Suprapubic skin (tissue), 4 donors: ENCODE results near the gene MAP2K2. TPM values are rescaled to one million over a fixed set of nuclear protein-coding genes. Genes with fewer than 3 reads are reported as not detected.

ENCODE experiments used
- DNase-seq, 2 donors: peaks; one replicate each; pipeline ENCODE4 v3.0.0-alpha.2; 2019; ENCODE audit warnings: low spot score in 2 of 2
- H3K27ac ChIP-seq: fragments of 200-600 bp; sonication (generic); one replicate; pipeline ENCODE4 v1.5.1; 2019
- H3K27me3 ChIP-seq: fragments of 200-600 bp; sonication (generic); one replicate; pipeline ENCODE4 v1.5.1; 2019
- H3K36me3 ChIP-seq: fragments of 200-600 bp; sonication (generic); one replicate; pipeline ENCODE4 v1.5.1; 2019
- H3K4me1 ChIP-seq: fragments of 200-600 bp; sonication (generic); one replicate; pipeline ENCODE4 v1.5.1; 2019
- H3K4me3 ChIP-seq: fragments of 200-600 bp; sonication (generic); one replicate; pipeline ENCODE4 v1.5.1; 2019; ENCODE audit warnings: mild to moderate bottlenecking
- H3K9me3 ChIP-seq: fragments of 200-600 bp; sonication (generic); one replicate; pipeline ENCODE4 v1.5.1; 2019
- EP300 ChIP-seq: sonication (generic); formaldehyde crosslinking; IDR thresholded peaks from one replicate; pipeline ENCODE4 v1.6.1; 2017; ENCODE audit warnings: antibody characterized with exemption
- POLR2A ChIP-seq, 2 donors: fragments of 450-650 bp; IDR thresholded peaks; one replicate each; pipeline ENCODE4 v1.6.1; 2017; ENCODE audit warnings: antibody characterized with exemption in 2 of 2, mild to moderate bottlenecking in 2 of 2, moderate library complexity in 2 of 2
- POLR2AphosphoS5 ChIP-seq, 3 donors: sonication (generic); formaldehyde crosslinking; IDR thresholded peaks; one replicate each; pipeline ENCODE4 v1.6.1; 2017; ENCODE audit warnings: antibody characterized with exemption in 3 of 3
- WGBS: methylation state at CpG from one replicate; pipeline ENCODE4 v1.1.5; 2018; 5-methylcytosine and 5-hydroxymethylcytosine counted together
- total RNA-seq, 4 donors: library from RNA; depleted of rRNA; stranded (reverse); fragments of >200 nt; gene quantifications; one replicate each; pipeline ENCODE4 v1.1.0, GENCODE V29; 2016
- TF ChIP-seq, protein P1 (sequence below), 2 donors: fragments of 200-600 bp in 1 of 2; fragments of 450-650 bp in 1 of 2; sonication (generic) in 1 of 2; IDR thresholded peaks; one replicate each; pipeline ENCODE4 v1.5.1; 2016 to 2019; ENCODE audit warnings: antibody characterized with exemption in 2 of 2, mild to moderate bottlenecking in 1 of 2, moderate library complexity in 1 of 2

Gene MAP2K2
- total RNA-seq, 4 donors from 2014 or later, result 88.0 to 103 (median 95.0) TPM

GRCh38 chr19:4096049-4096892 lies 27.7 kb downstream of the MAP2K2 start:
- H3K4me3 ChIP-seq, result no peak overlapping the region
- H3K27me3 ChIP-seq, result no peaks in the 10 kb centered on the region
- H3K9me3 ChIP-seq, result no peaks in the 10 kb centered on the region
- no peak overlapping the region for H3K27ac ChIP-seq
- no peak for DNase-seq
- 67% methylated on average over 19 of the region's 31 CpGs for WGBS
- peaks cover 66% of the 10 kb centered on the region for H3K36me3 ChIP-seq
- peaks cover 15% of the 10 kb centered on the region for H3K4me1 ChIP-seq
- no peak for TF ChIP-seq POLR2AphosphoS5 (IDR thresholded peaks at IDR 0.05)
- no peak for TF ChIP-seq EP300
- TF ChIP-seq, protein P1, sequence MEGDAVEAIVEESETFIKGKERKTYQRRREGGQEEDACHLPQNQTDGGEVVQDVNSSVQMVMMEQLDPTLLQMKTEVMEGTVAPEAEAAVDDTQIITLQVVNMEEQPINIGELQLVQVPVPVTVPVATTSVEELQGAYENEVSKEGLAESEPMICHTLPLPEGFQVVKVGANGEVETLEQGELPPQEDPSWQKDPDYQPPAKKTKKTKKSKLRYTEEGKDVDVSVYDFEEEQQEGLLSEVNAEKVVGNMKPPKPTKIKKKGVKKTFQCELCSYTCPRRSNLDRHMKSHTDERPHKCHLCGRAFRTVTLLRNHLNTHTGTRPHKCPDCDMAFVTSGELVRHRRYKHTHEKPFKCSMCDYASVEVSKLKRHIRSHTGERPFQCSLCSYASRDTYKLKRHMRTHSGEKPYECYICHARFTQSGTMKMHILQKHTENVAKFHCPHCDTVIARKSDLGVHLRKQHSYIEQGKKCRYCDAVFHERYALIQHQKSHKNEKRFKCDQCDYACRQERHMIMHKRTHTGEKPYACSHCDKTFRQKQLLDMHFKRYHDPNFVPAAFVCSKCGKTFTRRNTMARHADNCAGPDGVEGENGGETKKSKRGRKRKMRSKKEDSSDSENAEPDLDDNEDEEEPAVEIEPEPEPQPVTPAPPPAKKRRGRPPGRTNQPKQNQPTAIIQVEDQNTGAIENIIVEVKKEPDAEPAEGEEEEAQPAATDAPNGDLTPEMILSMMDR (IDR thresholded peaks at IDR 0.05), result no peak
- no peak for TF ChIP-seq POLR2A (IDR thresholded peaks at IDR 0.05)

DNA sequence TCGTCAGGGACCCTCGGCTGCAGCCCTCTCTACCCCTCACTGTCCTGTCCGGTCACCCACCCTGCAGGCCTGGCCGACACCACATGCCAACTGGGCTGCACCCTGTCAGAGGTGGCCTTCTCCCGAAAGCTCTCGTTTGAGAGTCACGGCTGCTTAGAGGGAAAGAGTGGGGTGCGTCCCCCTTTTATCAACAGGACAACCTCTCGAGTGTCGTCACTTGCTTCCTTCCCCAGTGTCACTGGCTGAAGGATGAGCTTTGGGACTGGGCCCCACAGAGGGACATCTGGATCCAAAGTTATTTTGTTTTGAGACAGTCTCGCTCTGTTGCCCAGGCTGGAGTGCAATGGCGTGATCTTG lies 28.5 kb downstream of the MAP2K2 start:
- H3K27me3 ChIP-seq, result no peaks in the 10 kb centered on the region
- H3K27ac ChIP-seq, result no peak overlapping the region
- H3K9me3 ChIP-seq, result no peaks in the 10 kb centered on the region
- TF ChIP-seq, protein P1 (IDR thresholded peaks at IDR 0.05), result no peak
- TF ChIP-seq POLR2A (IDR thresholded peaks at IDR 0.05) (no peak), POLR2AphosphoS5 (IDR thresholded peaks at IDR 0.05) (no peak), EP300 (no peak)
- H3K4me3 ChIP-seq, result no peak overlapping the region
- peaks cover 15% of the 10 kb centered on the region for H3K4me1 ChIP-seq
- peaks cover 64% of the 10 kb centered on the region for H3K36me3 ChIP-seq
- DNase-seq, result no peak
- WGBS, result 66% methylated on average over 7 of the region's 12 CpGs

DNA sequence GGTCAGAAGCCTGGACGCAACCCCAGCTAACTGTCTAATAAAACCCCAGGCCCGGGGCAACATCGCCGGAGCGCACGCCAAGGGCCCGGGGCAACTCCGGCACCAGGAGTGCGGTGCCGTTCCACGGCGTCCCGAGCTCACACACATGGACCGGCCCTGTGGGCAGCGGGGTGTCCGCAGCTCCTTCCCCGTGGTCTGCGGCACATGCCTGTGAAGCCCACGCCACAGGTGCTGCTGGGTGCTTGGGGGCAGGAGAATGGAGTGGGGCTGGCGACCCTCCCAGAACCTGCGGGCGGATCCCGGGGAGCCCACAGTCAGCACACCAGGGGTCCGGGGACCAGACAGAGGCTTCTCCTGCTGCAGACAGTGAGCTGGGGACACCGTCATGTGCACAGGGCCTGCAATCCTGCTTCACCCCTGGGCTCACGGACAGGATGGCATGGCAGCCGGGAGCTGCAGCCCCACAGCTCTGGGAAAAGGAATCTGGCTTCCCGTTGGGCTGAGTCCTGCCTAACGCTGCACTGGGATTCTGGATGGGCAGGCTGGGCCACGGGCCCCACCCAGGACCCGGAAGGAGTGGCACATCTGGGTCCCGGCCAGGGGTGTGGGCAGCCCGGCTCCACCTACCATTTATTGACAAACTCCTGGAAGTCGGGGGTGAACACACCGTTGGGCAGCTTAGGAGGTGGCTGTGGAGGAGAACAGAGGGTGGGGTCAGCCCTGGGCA lies 29.0 kb downstream of the MAP2K2 start:
- no peak overlapping the region for H3K4me3 ChIP-seq
- H3K27ac ChIP-seq, result no peak overlapping the region
- peaks cover 65% of the 10 kb centered on the region for H3K36me3 ChIP-seq
- H3K9me3 ChIP-seq, result no peaks in the 10 kb centered on the region
- no peak for DNase-seq
- 23% methylated on average over 8 of the region's 35 CpGs for WGBS
- H3K4me1 ChIP-seq, result peaks cover 15% of the 10 kb centered on the region
- no peaks in the 10 kb centered on the region for H3K27me3 ChIP-seq
- TF ChIP-seq POLR2AphosphoS5 (IDR thresholded peaks at IDR 0.05) (no peak), EP300 (no peak), POLR2A (IDR thresholded peaks at IDR 0.05) (no peak)
- TF ChIP-seq, protein P1 (IDR thresholded peaks at IDR 0.05), result no peak

DNA sequence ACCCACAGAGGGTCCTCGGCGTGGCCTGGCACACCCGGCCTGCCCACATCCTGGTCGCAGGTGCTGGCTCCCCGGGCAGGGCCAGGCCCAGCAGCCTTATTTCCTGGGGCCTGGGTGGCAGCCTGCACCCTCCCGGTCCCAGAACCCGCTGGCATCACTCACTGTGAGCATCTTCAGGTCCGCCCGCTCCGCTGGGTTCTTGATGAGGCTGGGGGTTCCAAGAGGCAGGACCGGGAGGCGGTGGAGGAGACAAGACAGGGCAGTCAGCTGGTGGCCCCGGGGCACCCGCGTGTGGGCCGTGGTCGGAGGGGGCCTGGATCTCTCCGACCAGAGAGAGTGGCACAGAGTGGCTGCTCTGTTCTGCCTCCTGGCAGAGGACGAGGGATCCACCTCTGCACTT lies 29.6 kb downstream of the MAP2K2 start:
- Histone ChIP-seq H3K27ac (no peak overlapping the region), H3K36me3 (peaks cover 65% of the 10 kb centered on the region), H3K4me3 (no peak overlapping the region), H3K9me3 (no peaks in the 10 kb centered on the region), H3K4me1 (peaks cover 15% of the 10 kb centered on the region), H3K27me3 (no peaks in the 10 kb centered on the region)
- DNase-seq, result no peak
- 77% methylated on average over 5 of the region's 19 CpGs for WGBS
- no peak for TF ChIP-seq POLR2AphosphoS5 (IDR thresholded peaks at IDR 0.05)

DNA sequence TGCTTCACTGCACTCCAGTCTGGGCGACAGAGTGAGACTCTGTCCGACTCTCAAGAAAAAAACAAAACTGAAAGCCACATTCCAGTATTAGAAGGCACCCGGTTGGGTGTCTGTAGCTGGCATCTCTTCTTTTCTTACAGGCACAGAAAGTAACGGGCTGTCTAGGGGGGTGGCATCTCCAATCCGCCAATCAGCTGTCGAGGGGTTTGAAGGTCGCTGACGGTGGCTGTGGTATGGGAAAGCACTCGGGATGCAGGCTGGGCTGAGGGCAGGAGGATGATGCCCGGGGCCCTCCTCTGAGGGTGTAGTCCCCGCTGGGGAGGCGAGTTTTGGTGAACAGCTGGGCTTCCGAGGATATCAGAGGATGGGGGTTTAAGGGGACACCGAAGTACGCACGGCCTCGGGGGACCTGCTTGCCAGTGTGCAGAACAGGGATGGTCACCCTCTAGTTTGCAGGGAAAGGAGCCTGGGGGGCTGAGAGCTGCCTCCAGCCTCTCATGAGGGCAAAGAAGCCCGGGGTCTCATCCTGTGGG lies 30.2 kb downstream of the MAP2K2 start:
- WGBS, result 93% methylated on average over 18 of the region's 18 CpGs
- Histone ChIP-seq H3K4me3 (no peak overlapping the region), H3K9me3 (no peaks in the 10 kb centered on the region), H3K27ac (no peak overlapping the region), H3K27me3 (no peaks in the 10 kb centered on the region), H3K36me3 (peaks cover 60% of the 10 kb centered on the region), H3K4me1 (peaks cover 15% of the 10 kb centered on the region)
- DNase-seq, result no peak
- TF ChIP-seq POLR2AphosphoS5 (IDR thresholded peaks at IDR 0.05) (no peak), POLR2A (IDR thresholded peaks at IDR 0.05) (no peak), EP300 (no peak)
- TF ChIP-seq, protein P1 (IDR thresholded peaks at IDR 0.05), result no peak
